Measurements from ENCODE around the gene BEST2. TPM values are rescaled to one million over a fixed set of nuclear protein-coding genes. Genes with fewer than 3 reads are reported as not detected.

Gene BEST2
- total RNA-seq, 1 donor from 2014 or later = not detected

- Mint-ChIP-seq H3K4me1 (ENCODE audit: low read depth, unreplicated experiment) (peaks cover 19% of the 10 kb centered on the region), H3K9me3 (ENCODE audit: unreplicated experiment) (peaks cover 10% of the 10 kb centered on the region), H3K36me3 (ENCODE audit: unreplicated experiment) (no peaks in the 10 kb centered on the region), H3K27me3 (ENCODE audit: unreplicated experiment) (peaks cover 10% of the 10 kb centered on the region), H3K4me3 (ENCODE audit: unreplicated experiment) (no peak overlapping the region), H3K27ac (ENCODE audit: unreplicated experiment) (no peak overlapping the region)
- DNase-seq = no peak
- TF ChIP-seq CTCF (IDR thresholded peaks at IDR 0.05; ENCODE audit: partially characterized antibody, unreplicated experiment) = no peak
Observed at GRCh38 chr19:12786141-12786870, 34.7 kb downstream of the BEST2 start.

GRCh38 chr19:12786952-12787351, 35.4 kb downstream of the BEST2 start:
- H3K36me3 Mint-ChIP-seq (ENCODE audit: unreplicated experiment) = no peaks in the 10 kb centered on the region
- no peak for DNase-seq
- H3K9me3 Mint-ChIP-seq (ENCODE audit: unreplicated experiment) = peaks cover 10% of the 10 kb centered on the region
- peaks cover 10% of the 10 kb centered on the region for H3K27me3 Mint-ChIP-seq (ENCODE audit: unreplicated experiment)
- H3K27ac Mint-ChIP-seq (ENCODE audit: unreplicated experiment) = no peak overlapping the region
- H3K4me1 Mint-ChIP-seq (ENCODE audit: low read depth, unreplicated experiment) = peaks cover 19% of the 10 kb centered on the region
- no peak overlapping the region for H3K4me3 Mint-ChIP-seq (ENCODE audit: unreplicated experiment)
- TF ChIP-seq CTCF (IDR thresholded peaks at IDR 0.05; ENCODE audit: partially characterized antibody, unreplicated experiment) = no peak

GRCh38 chr19:12787458-12787857, 35.9 kb downstream of the BEST2 start:
- DNase-seq = no peak
- peaks cover 9% of the 10 kb centered on the region for H3K27me3 Mint-ChIP-seq (ENCODE audit: unreplicated experiment)
- H3K27ac Mint-ChIP-seq (ENCODE audit: unreplicated experiment) = no peak overlapping the region
- H3K4me3 Mint-ChIP-seq (ENCODE audit: unreplicated experiment) = no peak overlapping the region
- no peak for TF ChIP-seq CTCF (IDR thresholded peaks at IDR 0.05; ENCODE audit: partially characterized antibody, unreplicated experiment)
- peaks cover 10% of the 10 kb centered on the region for H3K9me3 Mint-ChIP-seq (ENCODE audit: unreplicated experiment)
- H3K36me3 Mint-ChIP-seq (ENCODE audit: unreplicated experiment) = no peaks in the 10 kb centered on the region
- H3K4me1 Mint-ChIP-seq (ENCODE audit: low read depth, unreplicated experiment) = peaks cover 17% of the 10 kb centered on the region

GRCh38 chr19:12788042-12788681, 36.6 kb downstream of the BEST2 start:
- no peak for TF ChIP-seq CTCF (IDR thresholded peaks at IDR 0.05; ENCODE audit: partially characterized antibody, unreplicated experiment)
- Mint-ChIP-seq H3K4me3 (ENCODE audit: unreplicated experiment) (peak overlapping the region; percentile 57), H3K27ac (ENCODE audit: unreplicated experiment) (peak overlapping the region; percentile 82), H3K4me1 (ENCODE audit: low read depth, unreplicated experiment) (peaks cover 17% of the 10 kb centered on the region), H3K9me3 (ENCODE audit: unreplicated experiment) (peaks cover 14% of the 10 kb centered on the region), H3K36me3 (ENCODE audit: unreplicated experiment) (no peaks in the 10 kb centered on the region), H3K27me3 (ENCODE audit: unreplicated experiment) (peaks cover 9% of the 10 kb centered on the region)
- no peak for DNase-seq

GRCh38 chr19:12788682-12789097, 37.1 kb downstream of the BEST2 start:
- peak; percentile 63 for DNase-seq
- H3K4me3 Mint-ChIP-seq (ENCODE audit: unreplicated experiment) = peak overlapping the region; percentile 79

More at GRCh38 chr19:12788682-12789097, 37.1 kb downstream of the BEST2 start:
- Mint-ChIP-seq H3K9me3 (ENCODE audit: unreplicated experiment) (peaks cover 12% of the 10 kb centered on the region), H3K36me3 (ENCODE audit: unreplicated experiment) (no peaks in the 10 kb centered on the region), H3K4me1 (ENCODE audit: low read depth, unreplicated experiment) (peaks cover 14% of the 10 kb centered on the region), H3K27ac (ENCODE audit: unreplicated experiment) (peak overlapping the region; percentile 82), H3K27me3 (ENCODE audit: unreplicated experiment) (peaks cover 6% of the 10 kb centered on the region)
- no peak for TF ChIP-seq CTCF (IDR thresholded peaks at IDR 0.05; ENCODE audit: partially characterized antibody, unreplicated experiment)

Measured in glutamatergic neuron (in vitro differentiated cells).